ENCODE results near the gene LDOC1. TPM values are rescaled to one million over a fixed set of nuclear protein-coding genes. Genes with fewer than 3 reads are reported as not detected.
A peak's percentile ranks its signal among the peaks of the same experiment; 100 is the strongest.
"Not testable (repeated sequence)": the region's sequence is repeated elsewhere in the genome, so short reads cannot be mapped to it uniquely, and the experiment has no call there.

Gene LDOC1
- total RNA-seq (2014; rRNA removed; shearing (Covaris generic); ENCODE audit: low replicate concordance), result 2.8 and 3.0 TPM in 2 replicates

GRCh38 chrX:141176586-141177451 is at the start of gene LDOC1:
Gene LDOC1, minus strand, starts transcription at chrX:141177129. Its CDS starts 108 bp downstream, at chrX:141177021.
- in situ Hi-C loops (cut with HindIII; ENCODE audit: low pct_unique_long_range_greater_than_20kb, low sequenced_read_pairs), result no loop called here
- peak; percentile 55 for DNase-seq (ENCODE audit: low read depth)

- in situ Hi-C loops (cut with HindIII; ENCODE audit: low pct_unique_long_range_greater_than_20kb, low sequenced_read_pairs), result no loop called here
- peak; percentile 14 for DNase-seq (ENCODE audit: low read depth)
These were observed 44.7 kb upstream of the LDOC1 start for GRCh38 chrX:141221611-141222010.

- peak; percentile 46 for DNase-seq (ENCODE audit: low read depth)
- in situ Hi-C loops (cut with HindIII; ENCODE audit: low pct_unique_long_range_greater_than_20kb, low sequenced_read_pairs), result no loop called here
These were observed 43.5 kb upstream of the LDOC1 start for GRCh38 chrX:141220342-141221008.

- in situ Hi-C loops (cut with HindIII; ENCODE audit: low pct_unique_long_range_greater_than_20kb, low sequenced_read_pairs), result no loop called here
- DNase-seq (ENCODE audit: low read depth), result no peak
These were observed 37.3 kb upstream of the LDOC1 start for GRCh38 chrX:141214196-141214595.

- in situ Hi-C loops (cut with HindIII; ENCODE audit: low pct_unique_long_range_greater_than_20kb, low sequenced_read_pairs), result no loop called here
- no peak for DNase-seq (ENCODE audit: low read depth)
These were observed 25.0 kb upstream of the LDOC1 start for GRCh38 chrX:141201962-141202361.

- in situ Hi-C loops (cut with HindIII; ENCODE audit: low pct_unique_long_range_greater_than_20kb, low sequenced_read_pairs); DNase-seq (ENCODE audit: low read depth): not testable (repeated sequence)
These were observed 11.6 kb upstream of the LDOC1 start for GRCh38 chrX:141188573-141188972.

- DNase-seq (ENCODE audit: low read depth), result no peak
- in situ Hi-C loops (cut with HindIII; ENCODE audit: low pct_unique_long_range_greater_than_20kb, low sequenced_read_pairs), result no loop called here
These were observed 8.4 kb upstream of the LDOC1 start for GRCh38 chrX:141185366-141185765.

- DNase-seq (ENCODE audit: low read depth), result no peak
- in situ Hi-C loops (cut with HindIII; ENCODE audit: low pct_unique_long_range_greater_than_20kb, low sequenced_read_pairs), result no loop called here
These were observed 6.1 kb upstream of the LDOC1 start for GRCh38 chrX:141183000-141183399.

GRCh38 chrX:141180851-141181250 is 3.9 kb upstream of the LDOC1 start:
- no peak for DNase-seq (ENCODE audit: low read depth)
- in situ Hi-C loops (cut with HindIII; ENCODE audit: low pct_unique_long_range_greater_than_20kb, low sequenced_read_pairs), result no loop called here

GRCh38 chrX:141175786-141176185 is 1.1 kb downstream of the LDOC1 start:
- in situ Hi-C loops (cut with HindIII; ENCODE audit: low pct_unique_long_range_greater_than_20kb, low sequenced_read_pairs), result no loop called here
- no peak for DNase-seq (ENCODE audit: low read depth)

GRCh38 chrX:141164406-141164805 is 12.5 kb downstream of the LDOC1 start:
- in situ Hi-C loops (cut with HindIII; ENCODE audit: low pct_unique_long_range_greater_than_20kb, low sequenced_read_pairs), result no loop called here
- no peak for DNase-seq (ENCODE audit: low read depth)

GRCh38 chrX:141158084-141158483 is 18.8 kb downstream of the LDOC1 start:
- in situ Hi-C loops (cut with HindIII; ENCODE audit: low pct_unique_long_range_greater_than_20kb, low sequenced_read_pairs), result no loop called here
- no peak for DNase-seq (ENCODE audit: low read depth)

GRCh38 chrX:141155231-141155630 is 21.7 kb downstream of the LDOC1 start:
- in situ Hi-C loops (cut with HindIII; ENCODE audit: low pct_unique_long_range_greater_than_20kb, low sequenced_read_pairs); DNase-seq (ENCODE audit: low read depth): not testable (repeated sequence)

GRCh38 chrX:141142946-141143345 is 34.0 kb downstream of the LDOC1 start:
- in situ Hi-C loops (cut with HindIII; ENCODE audit: low pct_unique_long_range_greater_than_20kb, low sequenced_read_pairs), result no loop called here
- no peak for DNase-seq (ENCODE audit: low read depth)

GRCh38 chrX:141133272-141133671 is 43.7 kb downstream of the LDOC1 start:
- in situ Hi-C loops (cut with HindIII; ENCODE audit: low pct_unique_long_range_greater_than_20kb, low sequenced_read_pairs), result no loop called here
- DNase-seq (ENCODE audit: low read depth), result no peak

- no peak for DNase-seq (ENCODE audit: low read depth)
- in situ Hi-C loops (cut with HindIII; ENCODE audit: low pct_unique_long_range_greater_than_20kb, low sequenced_read_pairs), result no loop called here
These were observed 49.8 kb downstream of the LDOC1 start for GRCh38 chrX:141127146-141127545.
